ENCODE measurements around the gene ATL3. TPM values are rescaled to one million over a fixed set of nuclear protein-coding genes. Genes with fewer than 3 reads are reported as not detected.
"Not testable (repeated sequence)": the region's sequence is repeated elsewhere in the genome, so short reads cannot be mapped to it uniquely, and the experiment has no call there.

The ATL3 gene
- total RNA-seq, 1 experiment from 2014 or later: 19.3 TPM

- DNase-seq: peak; percentile 76
- Histone ChIP-seq H3K36me3 (replicated peaks; ENCODE audit: control insufficient read depth, insufficient read depth, low read length) (peaks cover 13% of the 10 kb centered on the region), H3K27me3 (ENCODE audit: control insufficient read depth, insufficient read depth, low read length) (no peaks in the 10 kb centered on the region), H3K4me3 (ENCODE audit: insufficient read depth, low read depth, low read length) (no peak overlapping the region)
These were observed 71.7 kb downstream of the ATL3 start for GRCh38 chr11:63599211-63600122.

- Histone ChIP-seq H3K36me3 (replicated peaks; ENCODE audit: control insufficient read depth, insufficient read depth, low read length) (peaks cover 15% of the 10 kb centered on the region), H3K27me3 (ENCODE audit: control insufficient read depth, insufficient read depth, low read length) (no peaks in the 10 kb centered on the region), H3K4me3 (ENCODE audit: insufficient read depth, low read depth, low read length) (no peak overlapping the region)
- no peak for DNase-seq
These were observed 72.6 kb downstream of the ATL3 start for GRCh38 chr11:63598556-63598955.

GRCh38 chr11:63595296-63595695, 75.9 kb downstream of the ATL3 start:
- Histone ChIP-seq H3K36me3 (replicated peaks; ENCODE audit: control insufficient read depth, insufficient read depth, low read length) (peaks cover 24% of the 10 kb centered on the region), H3K27me3 (ENCODE audit: control insufficient read depth, insufficient read depth, low read length) (no peaks in the 10 kb centered on the region), H3K4me3 (ENCODE audit: insufficient read depth, low read depth, low read length) (no peak overlapping the region)
- DNase-seq: no peak

GRCh38 chr11:63592975-63593395, 78.2 kb downstream of the ATL3 start:
- Histone ChIP-seq H3K4me3 (ENCODE audit: insufficient read depth, low read depth, low read length) (no peak overlapping the region), H3K36me3 (replicated peaks; ENCODE audit: control insufficient read depth, insufficient read depth, low read length) (peaks cover 36% of the 10 kb centered on the region)
- DNase-seq: peak; percentile 70

GRCh38 chr11:63590024-63590788, 81.0 kb downstream of the ATL3 start:
- no peak overlapping the region for H3K4me3 ChIP-seq (ENCODE audit: insufficient read depth, low read depth, low read length)
- DNase-seq: no peak
- peaks cover 30% of the 10 kb centered on the region for H3K36me3 ChIP-seq (replicated peaks; ENCODE audit: control insufficient read depth, insufficient read depth, low read length)
- no peaks in the 10 kb centered on the region for H3K27me3 ChIP-seq (ENCODE audit: control insufficient read depth, insufficient read depth, low read length)

More at GRCh38 chr11:63592975-63593395, 78.2 kb downstream of the ATL3 start:
- H3K27me3 ChIP-seq (ENCODE audit: control insufficient read depth, insufficient read depth, low read length): no peaks in the 10 kb centered on the region

GRCh38 chr11:63589000-63589399, 82.2 kb downstream of the ATL3 start:
- H3K36me3 ChIP-seq (replicated peaks; ENCODE audit: control insufficient read depth, insufficient read depth, low read length): peaks cover 29% of the 10 kb centered on the region
- no peak for DNase-seq
- H3K27me3 ChIP-seq (ENCODE audit: control insufficient read depth, insufficient read depth, low read length): no peaks in the 10 kb centered on the region
- H3K4me3 ChIP-seq (ENCODE audit: insufficient read depth, low read depth, low read length): no peak overlapping the region

- H3K36me3 ChIP-seq (replicated peaks; ENCODE audit: control insufficient read depth, insufficient read depth, low read length): peaks cover 32% of the 10 kb centered on the region
- no peak overlapping the region for H3K4me3 ChIP-seq (ENCODE audit: insufficient read depth, low read depth, low read length)
- no peaks in the 10 kb centered on the region for H3K27me3 ChIP-seq (ENCODE audit: control insufficient read depth, insufficient read depth, low read length)
- DNase-seq: no peak
These were observed 84.6 kb downstream of the ATL3 start for GRCh38 chr11:63586451-63587166.

GRCh38 chr11:63583357-63583677, 87.9 kb downstream of the ATL3 start:
- Histone ChIP-seq H3K27me3 (ENCODE audit: control insufficient read depth, insufficient read depth, low read length) (no peaks in the 10 kb centered on the region), H3K36me3 (replicated peaks; ENCODE audit: control insufficient read depth, insufficient read depth, low read length) (peaks cover 21% of the 10 kb centered on the region), H3K4me3 (ENCODE audit: insufficient read depth, low read depth, low read length) (no peak overlapping the region)
- DNase-seq: no peak

- DNase-seq; H3K4me3 ChIP-seq (ENCODE audit: insufficient read depth, low read depth, low read length); H3K27me3 ChIP-seq (ENCODE audit: control insufficient read depth, insufficient read depth, low read length): not testable (repeated sequence)
- peaks cover 19% of the 10 kb centered on the region for H3K36me3 ChIP-seq (replicated peaks; ENCODE audit: control insufficient read depth, insufficient read depth, low read length)
These were observed 90.0 kb downstream of the ATL3 start for GRCh38 chr11:63581224-63581623.

GRCh38 chr11:63578882-63579281, 92.3 kb downstream of the ATL3 start:
- not testable (repeated sequence) for H3K27me3 ChIP-seq (ENCODE audit: control insufficient read depth, insufficient read depth, low read length); DNase-seq; H3K4me3 ChIP-seq (ENCODE audit: insufficient read depth, low read depth, low read length)
- peaks cover 23% of the 10 kb centered on the region for H3K36me3 ChIP-seq (replicated peaks; ENCODE audit: control insufficient read depth, insufficient read depth, low read length)

- Histone ChIP-seq H3K36me3 (replicated peaks; ENCODE audit: control insufficient read depth, insufficient read depth, low read length) (peaks cover 11% of the 10 kb centered on the region), H3K4me3 (ENCODE audit: insufficient read depth, low read depth, low read length) (no peak overlapping the region), H3K27me3 (ENCODE audit: control insufficient read depth, insufficient read depth, low read length) (no peaks in the 10 kb centered on the region)
- DNase-seq: no peak
These were observed 96.1 kb downstream of the ATL3 start for GRCh38 chr11:63574856-63575602.

All from H7 (cell line).